A673 (cell line): ENCODE data around the gene AQR.

Experiments used
- EZH2 ChIP-seq: fragments of 200-600 bp; sonication (generic); IDR thresholded peaks from 2 replicates; pipeline ENCODE4 v1.6.1; 2017; ENCODE audit warnings: borderline replicate concordance, low read depth, mild to moderate bottlenecking, mixed read lengths, antibody characterized with exemption, low read length; ENCODE audit not compliant: poor library complexity, severe bottlenecking
- TF ChIP-seq, protein P1 (sequence below): fragments of 300-800, 200-600 bp; sonication (generic); conservative IDR thresholded peaks from 2 replicates; pipeline ENCODE4 v1.5.1; 2017; ENCODE audit warnings: low read depth, mild to moderate bottlenecking, antibody characterized with exemption, low read length, moderate library complexity, mixed read lengths

DNA sequence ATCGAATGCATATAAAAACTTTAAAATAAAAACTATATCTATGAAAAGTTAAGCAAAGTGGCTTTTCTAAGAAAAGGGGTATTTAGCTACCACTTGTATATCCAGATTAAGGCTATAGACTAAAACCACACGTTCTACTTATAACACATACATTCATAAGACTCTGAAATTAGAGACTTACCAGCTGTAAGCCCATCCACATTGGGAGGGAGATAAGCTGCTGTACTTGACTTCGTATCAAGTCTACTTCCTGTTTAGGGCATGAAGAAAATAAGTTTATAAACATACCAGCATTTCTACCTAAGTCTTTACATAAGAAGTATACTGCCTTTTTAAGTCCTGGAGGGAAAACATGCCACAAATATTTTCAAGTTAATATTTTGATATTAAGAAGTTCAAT is 27.7 kb downstream of the AQR start:
- TF ChIP-seq EZH2, result no peak
- TF ChIP-seq, protein P1, sequence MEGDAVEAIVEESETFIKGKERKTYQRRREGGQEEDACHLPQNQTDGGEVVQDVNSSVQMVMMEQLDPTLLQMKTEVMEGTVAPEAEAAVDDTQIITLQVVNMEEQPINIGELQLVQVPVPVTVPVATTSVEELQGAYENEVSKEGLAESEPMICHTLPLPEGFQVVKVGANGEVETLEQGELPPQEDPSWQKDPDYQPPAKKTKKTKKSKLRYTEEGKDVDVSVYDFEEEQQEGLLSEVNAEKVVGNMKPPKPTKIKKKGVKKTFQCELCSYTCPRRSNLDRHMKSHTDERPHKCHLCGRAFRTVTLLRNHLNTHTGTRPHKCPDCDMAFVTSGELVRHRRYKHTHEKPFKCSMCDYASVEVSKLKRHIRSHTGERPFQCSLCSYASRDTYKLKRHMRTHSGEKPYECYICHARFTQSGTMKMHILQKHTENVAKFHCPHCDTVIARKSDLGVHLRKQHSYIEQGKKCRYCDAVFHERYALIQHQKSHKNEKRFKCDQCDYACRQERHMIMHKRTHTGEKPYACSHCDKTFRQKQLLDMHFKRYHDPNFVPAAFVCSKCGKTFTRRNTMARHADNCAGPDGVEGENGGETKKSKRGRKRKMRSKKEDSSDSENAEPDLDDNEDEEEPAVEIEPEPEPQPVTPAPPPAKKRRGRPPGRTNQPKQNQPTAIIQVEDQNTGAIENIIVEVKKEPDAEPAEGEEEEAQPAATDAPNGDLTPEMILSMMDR, result no peak
